GF-D8 (cell line): ENCODE results near the gene EDC3.
"Not testable (repeated sequence)": the region's sequence is repeated elsewhere in the genome, so short reads cannot be mapped to it uniquely, and the experiment has no call there.

Experiments used
- DNase-seq: peaks from one replicate; lab custom pipeline; 2025; lab: John Stamatoyannopoulos, UW

EDC3 gene, protein sequence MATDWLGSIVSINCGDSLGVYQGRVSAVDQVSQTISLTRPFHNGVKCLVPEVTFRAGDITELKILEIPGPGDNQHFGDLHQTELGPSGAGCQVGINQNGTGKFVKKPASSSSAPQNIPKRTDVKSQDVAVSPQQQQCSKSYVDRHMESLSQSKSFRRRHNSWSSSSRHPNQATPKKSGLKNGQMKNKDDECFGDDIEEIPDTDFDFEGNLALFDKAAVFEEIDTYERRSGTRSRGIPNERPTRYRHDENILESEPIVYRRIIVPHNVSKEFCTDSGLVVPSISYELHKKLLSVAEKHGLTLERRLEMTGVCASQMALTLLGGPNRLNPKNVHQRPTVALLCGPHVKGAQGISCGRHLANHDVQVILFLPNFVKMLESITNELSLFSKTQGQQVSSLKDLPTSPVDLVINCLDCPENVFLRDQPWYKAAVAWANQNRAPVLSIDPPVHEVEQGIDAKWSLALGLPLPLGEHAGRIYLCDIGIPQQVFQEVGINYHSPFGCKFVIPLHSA

GRCh38 chr15:74695597-74696397, at the start of gene EDC3:
Gene EDC3 (minus strand): TSS chr15:74696024. CDS start chr15:74675124, 20,900 bp downstream.
- peak; percentile 26 for DNase-seq

GRCh38 chr15:74742422-74742821, 46.6 kb upstream of the EDC3 start:
- DNase-seq: no peak

DNA sequence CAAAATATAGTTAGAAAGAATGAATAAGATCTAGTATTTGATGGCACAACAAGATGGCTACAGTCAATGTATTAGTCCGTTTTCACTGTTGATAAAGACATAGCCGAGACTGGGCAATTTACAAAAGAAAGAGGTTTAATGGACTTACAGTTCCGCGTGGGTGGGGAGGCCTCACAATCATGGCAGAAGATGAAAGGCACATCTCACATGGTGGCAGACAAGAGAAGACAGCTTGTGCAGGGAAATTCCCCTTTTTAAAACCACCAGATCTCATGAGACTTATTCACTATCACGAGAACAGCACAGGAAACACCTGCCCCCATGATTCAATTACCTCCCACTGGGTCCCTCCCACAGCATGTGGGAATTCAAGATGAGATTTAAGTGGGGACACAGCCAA, 42.4 kb upstream of the EDC3 start:
- DNase-seq: not testable (repeated sequence)

GRCh38 chr15:74735305-74735704, 39.5 kb upstream of the EDC3 start:
- DNase-seq: no peak

- no peak for DNase-seq
These were observed 37.4 kb upstream of the EDC3 start for GRCh38 chr15:74733269-74733668.

DNA sequence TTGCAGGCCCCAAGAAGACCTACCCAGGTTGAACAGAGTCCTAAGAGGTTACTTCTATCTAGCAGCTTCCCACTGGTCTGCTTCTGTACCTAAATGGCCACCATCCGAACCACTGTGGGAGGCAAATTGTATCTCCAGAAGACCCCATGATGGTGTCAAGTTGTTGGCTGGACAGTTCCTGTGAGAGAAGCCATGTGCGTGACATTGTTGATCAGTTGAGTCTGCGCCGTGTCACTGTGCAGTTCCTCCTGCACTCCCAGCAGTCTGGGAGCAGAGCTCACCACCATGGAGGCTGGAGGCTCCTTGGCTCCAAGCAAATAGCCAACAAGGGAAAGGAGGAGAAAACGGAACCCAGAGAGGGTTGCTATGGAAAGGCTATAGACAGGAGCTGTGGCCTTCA, 37.0 kb upstream of the EDC3 start:
- DNase-seq: no peak

- DNase-seq: no peak
These were observed 34.9 kb upstream of the EDC3 start for GRCh38 chr15:74730619-74731316.

DNA sequence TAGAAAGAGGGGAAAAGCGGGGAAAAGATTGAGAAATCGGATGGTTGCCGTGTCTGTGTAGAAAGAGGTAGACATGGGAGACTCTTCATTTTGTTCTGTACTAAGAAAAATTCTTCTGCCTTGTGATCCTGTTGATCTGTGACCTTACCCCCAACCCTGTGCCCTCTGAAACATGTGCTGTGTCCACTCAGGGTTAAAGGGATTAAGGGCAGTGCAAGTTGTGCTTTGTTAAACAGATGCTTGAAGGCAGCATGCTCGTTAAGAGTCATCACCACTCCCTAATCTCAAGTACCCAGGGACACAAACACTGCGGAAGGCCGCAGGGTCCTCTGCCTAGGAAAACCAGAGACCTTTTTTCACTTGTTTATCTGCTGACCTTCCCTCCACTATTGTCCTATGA, 33.5 kb upstream of the EDC3 start:
- not testable (repeated sequence) for DNase-seq

GRCh38 chr15:74728699-74729098, 32.9 kb upstream of the EDC3 start:
- not testable (repeated sequence) for DNase-seq

- no peak for DNase-seq
These were observed 31.9 kb upstream of the EDC3 start for GRCh38 chr15:74727727-74728126.

- DNase-seq: no peak
These were observed 30.9 kb upstream of the EDC3 start for GRCh38 chr15:74726774-74727164.

GRCh38 chr15:74725845-74726773, 30.3 kb upstream of the EDC3 start:
- DNase-seq: no peak

DNA sequence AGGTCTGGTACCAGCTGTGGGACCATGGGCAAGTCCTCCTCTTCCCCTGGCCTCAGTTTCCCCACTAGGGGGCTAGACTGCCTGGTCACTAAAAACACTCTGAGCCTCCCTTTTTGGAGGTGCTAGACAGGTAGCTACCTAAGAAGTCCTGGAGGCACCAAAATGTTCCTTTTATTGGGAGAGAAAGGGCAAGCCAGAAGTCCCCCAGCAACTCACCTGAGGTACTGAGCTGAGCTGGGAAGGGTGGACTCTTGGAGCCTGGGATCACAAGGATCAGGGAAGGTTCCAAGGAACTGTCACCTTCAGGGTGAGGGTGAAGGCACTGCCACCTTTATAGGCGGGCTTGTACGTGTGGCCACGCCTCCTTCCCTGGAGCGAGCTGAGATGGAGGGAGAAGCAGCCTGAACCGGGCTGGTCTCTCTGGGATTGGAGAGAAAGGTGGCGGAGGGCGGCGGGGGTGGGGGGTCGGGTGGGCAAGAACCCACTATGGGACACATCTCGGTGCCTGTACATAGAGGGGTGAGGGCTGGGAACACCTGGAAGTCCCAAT, 29.5 kb upstream of the EDC3 start, which contains the start of gene CYP1A1:
Gene CYP1A1 (minus strand): TSS at position 304 of the 550 bp plus-strand sequence. CDS start 2,431 bp downstream, outside the sequence.
- no peak for DNase-seq

DNA sequence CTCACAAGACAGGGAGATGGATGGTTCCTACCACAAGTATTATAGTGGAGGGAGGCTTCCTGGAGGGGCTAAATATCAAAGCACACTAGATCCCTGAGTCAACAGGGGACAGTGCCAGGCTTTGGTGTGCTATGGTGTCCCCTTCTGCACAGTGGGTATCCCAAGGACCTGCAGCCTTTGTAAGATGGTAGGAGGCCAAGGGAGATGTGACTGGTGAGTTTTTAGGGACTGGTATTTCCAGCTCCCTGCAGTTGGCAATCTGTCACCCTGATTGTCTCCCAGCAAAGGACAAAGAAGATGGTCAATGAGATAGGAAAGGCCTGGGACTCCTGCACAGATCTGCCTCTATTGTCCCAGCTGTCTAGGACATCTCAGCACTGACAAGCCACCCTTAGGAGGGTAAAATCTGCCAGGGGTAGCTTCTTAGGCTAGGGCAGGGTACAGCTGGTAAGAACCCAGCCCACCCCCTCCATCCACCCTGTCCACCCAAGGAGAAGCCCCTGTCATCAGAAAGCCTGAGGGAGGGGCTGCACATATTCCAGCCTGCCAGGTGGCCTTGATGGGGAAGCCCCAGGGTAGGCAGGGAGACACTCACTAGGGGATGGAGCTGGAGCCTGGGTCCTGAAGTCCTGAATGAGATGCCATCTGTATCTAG, 28.9 kb upstream of the EDC3 start:
- no peak for DNase-seq

DNA sequence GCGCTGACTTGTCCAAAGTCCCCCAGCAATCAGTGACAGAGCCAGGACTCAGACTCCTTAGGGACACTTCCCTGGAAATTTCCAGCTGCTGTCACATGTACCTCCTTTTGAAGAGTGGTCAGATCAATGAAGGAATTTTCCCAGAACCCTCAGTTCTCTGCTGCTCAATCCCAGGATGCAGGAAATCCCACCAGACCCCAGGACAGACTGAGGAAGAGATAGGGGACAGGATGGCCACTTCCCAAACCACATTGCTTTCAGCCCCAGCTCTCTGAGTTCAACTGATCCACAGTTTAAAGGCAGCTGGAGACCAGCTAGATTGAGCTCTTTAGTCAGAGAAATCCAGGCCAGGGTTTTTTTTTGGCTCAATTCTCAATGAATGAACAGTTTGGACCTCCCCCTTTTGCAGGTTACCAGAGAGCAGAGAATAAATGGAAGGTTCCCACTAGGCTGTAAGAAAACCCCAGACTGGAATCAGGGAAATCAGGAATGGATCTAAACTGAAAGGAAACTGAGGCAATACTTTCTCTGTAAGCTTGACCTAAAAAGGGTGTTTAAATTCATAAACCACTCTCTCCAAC, 28.0 kb upstream of the EDC3 start:
- DNase-seq: no peak

DNA sequence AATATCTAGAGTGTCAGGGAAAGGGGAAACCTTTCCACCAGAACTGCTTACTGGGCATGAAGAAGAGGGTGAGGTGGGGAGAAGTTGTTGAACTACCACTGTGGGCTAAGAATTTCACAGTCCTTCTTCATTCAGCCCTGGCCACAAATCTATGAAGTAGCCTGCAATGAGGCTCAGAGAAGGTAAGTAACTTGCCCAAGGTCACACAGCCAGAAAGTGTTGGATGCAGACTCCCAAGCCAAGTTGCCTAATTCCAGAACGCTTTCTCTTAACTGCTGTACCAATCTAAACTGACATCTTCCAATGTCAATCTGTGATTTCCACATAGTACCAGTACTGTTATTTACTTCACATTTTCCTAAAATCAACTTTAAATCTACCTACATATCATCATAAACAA, 27.4 kb upstream of the EDC3 start:
- DNase-seq: no peak

DNA sequence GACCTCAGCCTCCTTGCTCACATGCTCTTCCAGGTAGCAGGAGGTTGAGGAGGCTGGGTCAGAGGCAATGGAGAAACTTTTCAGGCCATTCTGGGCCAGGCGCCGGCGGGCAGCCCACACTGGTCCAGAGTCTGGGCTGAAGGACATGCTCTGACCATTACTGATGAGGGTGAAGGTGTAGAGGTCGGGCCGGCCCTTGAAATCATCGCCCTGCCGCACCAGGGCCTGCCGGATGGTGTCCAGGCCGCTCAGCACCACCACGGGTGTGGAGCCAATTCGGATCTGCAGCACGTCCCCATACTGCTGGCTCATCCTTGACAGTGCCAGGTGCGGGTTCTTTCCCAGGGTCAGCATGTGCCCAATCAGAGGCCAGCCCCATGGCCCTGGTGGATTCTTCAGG, 26.8 kb upstream of the EDC3 start:
- DNase-seq: no peak

DNA sequence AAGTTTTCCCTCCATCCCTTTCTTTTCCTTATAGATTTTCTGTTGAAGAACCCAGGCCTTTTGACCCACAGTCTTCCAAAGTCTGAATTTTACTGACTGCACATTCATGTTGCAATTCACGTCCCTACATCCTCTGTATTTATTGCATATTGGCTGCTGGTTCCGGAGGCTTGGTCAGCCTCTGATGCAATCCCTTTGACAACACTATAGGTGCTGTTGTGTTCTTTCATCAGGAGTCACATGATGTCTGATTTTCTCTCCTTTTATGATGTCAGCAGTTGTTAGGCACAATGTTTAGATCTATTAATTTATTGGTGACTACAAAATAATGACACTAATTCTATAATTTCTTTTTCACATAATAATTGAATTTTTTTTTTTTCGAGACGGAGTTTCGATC, 20.8 kb upstream of the EDC3 start:
- DNase-seq: no peak

DNA sequence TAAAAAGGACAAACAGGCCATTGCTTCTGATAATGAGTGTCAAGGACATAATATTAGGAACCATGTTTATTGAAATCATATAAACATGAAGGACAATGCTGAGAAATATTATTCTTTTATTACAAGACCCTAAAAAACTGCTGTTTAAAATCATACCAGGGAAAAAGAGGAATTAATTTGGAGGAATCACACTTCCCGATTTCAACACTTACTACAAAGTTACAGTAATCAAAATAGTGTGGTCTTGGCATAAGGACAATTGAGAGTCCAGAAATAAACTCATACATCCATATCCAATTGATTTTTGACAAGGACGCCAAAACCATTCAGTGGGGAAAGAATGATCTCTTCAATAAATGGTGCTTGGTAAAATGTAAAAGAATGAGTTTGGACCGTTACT, 16.5 kb upstream of the EDC3 start:
- DNase-seq: no peak
